GM12872 (cell line): ENCODE results near the gene HNRNPF.

Experiments used
- TF ChIP-seq, protein P1 (sequence below): IDR thresholded peaks from 3 replicates; pipeline ENCODE4 v1.5.1; 2011; ENCODE audit warnings: low read depth, mild to moderate bottlenecking, low read length, moderate library complexity; ENCODE audit not compliant: insufficient read depth

HNRNPF gene

DNA sequence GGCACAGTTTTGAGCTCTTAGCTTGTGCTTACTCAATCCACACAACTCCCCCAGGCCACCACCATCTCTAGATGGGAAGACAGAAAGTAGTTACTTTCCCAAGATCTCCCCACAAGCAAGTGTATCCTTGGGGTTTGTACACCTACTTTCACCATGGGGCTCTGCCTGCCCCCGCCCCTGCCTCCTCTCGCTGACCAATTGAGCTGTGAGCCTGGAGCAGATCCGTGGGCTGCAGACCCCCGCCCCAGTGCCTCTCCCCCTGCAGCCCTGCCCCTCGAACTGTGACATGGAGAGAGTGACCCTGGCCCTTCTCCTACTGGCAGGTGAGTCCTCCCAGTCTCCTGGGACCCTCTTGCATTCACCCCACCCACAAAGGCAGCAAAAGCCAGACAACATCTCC lies 35.5 kb downstream of the HNRNPF start:
- TF ChIP-seq, protein P1, sequence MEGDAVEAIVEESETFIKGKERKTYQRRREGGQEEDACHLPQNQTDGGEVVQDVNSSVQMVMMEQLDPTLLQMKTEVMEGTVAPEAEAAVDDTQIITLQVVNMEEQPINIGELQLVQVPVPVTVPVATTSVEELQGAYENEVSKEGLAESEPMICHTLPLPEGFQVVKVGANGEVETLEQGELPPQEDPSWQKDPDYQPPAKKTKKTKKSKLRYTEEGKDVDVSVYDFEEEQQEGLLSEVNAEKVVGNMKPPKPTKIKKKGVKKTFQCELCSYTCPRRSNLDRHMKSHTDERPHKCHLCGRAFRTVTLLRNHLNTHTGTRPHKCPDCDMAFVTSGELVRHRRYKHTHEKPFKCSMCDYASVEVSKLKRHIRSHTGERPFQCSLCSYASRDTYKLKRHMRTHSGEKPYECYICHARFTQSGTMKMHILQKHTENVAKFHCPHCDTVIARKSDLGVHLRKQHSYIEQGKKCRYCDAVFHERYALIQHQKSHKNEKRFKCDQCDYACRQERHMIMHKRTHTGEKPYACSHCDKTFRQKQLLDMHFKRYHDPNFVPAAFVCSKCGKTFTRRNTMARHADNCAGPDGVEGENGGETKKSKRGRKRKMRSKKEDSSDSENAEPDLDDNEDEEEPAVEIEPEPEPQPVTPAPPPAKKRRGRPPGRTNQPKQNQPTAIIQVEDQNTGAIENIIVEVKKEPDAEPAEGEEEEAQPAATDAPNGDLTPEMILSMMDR = no peak

DNA sequence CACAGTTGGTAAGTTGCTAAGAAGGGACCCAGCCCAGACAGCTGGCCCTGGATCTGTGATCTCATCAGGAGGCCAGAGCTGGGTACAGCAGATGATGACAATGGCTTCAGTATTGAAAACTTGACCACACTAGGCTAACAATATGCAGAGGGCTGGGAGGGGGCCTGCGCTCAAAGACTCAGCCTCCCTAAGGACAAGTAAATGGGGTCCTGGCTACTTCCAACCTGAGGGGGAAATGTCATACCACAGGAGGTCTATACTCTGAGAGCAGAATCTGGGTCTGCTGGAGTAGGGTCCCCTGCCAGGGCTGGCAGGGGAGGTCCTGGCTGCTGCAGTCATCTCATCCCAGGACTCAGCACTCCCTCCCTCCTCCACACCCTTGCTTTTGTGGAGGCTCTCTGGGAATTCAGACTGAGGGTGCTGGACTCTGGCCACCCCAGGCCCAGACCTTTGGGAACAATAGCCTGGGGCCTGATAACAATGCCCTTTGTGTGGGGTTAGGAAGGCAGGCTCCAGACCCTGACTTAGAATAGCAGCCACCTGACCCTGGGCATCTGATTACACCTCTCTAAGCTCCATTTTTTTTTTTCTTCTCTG lies 36.1 kb downstream of the HNRNPF start:
- TF ChIP-seq, protein P1 = no peak

DNA sequence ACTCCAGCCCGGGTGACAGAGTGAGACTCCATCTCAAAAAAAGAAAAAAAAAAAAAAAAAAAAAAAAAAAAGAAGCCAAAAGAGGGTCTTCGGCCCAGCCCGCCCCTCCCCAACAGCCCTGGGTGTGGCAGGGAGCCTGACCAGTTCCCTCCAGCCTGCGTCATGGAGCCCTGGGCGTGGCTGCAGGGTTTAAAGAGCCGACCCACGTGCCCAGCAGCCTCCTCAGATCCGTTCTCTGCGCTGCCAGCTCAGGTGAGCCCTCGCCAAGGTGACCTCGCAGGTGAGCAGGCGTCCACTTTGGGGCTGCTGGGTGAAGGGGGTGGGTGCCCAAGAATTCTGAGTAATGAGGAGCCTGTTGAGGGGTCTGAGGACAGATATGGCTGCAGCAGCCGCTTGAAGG lies 37.6 kb downstream of the HNRNPF start, which contains the start of gene FXYD4:
TSS of gene FXYD4 (plus strand) at position 219 of the 400 bp plus-strand sequence. CDS start 2,111 bp downstream, outside the sequence.
- TF ChIP-seq, protein P1 = no peak

GRCh38 chr10:43370671-43371215 lies 38.2 kb downstream of the HNRNPF start:
- TF ChIP-seq, protein P1 = no peak

DNA sequence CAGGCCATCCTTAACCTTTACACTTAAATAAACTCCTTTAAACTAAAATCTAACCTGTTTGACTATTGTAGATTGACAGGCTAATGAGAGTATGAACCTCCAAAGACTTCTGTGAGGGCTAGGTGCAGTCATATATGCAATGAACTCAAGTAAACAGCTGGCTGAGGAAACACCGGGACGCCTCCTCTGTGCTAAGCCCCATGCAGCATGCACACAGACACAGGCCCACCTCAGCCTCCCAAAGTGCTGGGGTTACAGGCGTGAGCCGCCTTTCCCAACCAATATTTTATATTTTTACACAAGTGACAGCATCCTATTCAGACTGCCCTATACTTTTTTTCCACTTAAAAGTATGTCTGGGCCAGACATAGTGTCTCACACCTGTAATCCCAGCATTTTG lies 39.1 kb downstream of the HNRNPF start:
- TF ChIP-seq, protein P1 = no peak

DNA sequence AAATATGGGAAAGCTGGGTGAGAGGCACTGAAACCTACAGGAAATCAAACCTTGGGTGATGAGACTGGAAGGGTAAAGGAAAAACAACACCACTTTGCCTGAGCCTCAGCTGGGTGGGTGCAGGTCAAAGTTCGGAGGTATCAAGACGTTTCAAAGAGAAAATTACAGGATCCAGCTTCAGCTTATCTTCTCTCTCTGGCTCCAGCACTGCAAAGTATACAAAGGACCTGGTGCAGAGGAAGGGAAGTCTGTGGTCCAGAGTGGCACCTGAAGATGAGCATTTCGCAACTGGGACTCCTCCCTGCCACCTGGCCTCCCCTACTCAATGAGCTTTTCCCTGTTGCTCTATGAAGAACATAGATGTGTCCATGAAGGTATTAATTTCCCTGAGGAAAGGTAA lies 44.0 kb downstream of the HNRNPF start:
- TF ChIP-seq, protein P1 = no peak

DNA sequence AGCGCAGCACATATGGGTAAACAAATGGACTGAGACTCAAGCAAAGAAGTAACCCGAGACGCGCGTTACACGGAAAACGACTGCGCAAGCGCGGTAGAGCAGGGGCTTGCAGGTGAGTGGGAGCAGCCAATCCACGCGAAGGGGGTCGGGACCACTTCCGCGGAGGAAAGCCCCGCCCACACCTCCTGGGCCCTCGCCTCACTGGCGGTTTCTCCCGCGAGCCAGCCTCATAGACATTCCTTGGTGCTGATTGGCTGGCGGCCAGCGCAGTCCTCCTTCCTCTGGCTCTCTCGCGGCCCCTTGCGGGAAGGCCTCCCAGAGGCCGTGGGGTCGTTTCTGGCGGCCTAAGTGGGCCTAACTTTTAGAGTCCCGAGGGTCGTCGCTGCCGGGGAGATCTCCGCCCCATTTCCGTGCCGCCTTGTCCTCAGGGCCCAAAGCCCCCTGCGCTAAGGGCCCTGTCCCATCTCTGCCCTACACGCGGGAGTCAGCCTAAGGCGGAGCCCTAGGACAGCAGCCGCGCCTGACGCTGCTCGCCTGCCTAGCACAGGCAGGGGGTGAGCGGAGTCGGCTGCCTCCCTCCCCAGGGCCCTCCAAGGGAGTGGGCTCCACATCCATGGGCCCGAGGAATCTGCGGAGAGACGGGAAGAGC lies 46.7 kb downstream of the HNRNPF start:
- TF ChIP-seq, protein P1 = peak; percentile 44
